ENCODE data around the gene SCLT1. TPM values are rescaled to one million over a fixed set of nuclear protein-coding genes. Genes with fewer than 3 reads are reported as not detected.

The SCLT1 gene
- total RNA-seq, 1 experiment from 2014 or later: 13.3 TPM

DNA sequence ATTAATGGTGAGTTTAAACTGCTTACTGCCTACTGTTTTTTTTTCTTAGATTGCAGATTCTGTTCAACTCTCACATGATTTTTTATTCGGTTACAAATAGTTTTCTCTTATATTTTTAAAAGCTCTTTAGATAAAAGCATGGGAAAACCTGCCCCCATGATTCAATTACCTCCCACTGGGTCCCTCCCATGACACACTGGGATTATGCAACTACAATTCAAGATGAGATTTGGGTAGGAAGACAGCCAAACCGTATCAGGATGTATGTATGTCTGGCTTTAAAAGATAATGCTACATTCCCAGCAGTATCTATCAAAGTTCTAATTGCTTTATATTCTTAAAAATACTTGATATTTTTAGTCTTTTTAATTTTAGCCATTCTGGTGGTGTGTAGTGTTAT lies 152.4 kb downstream of the SCLT1 start:
- Histone ChIP-seq H3K4me2 (ENCODE audit: low read length) (no peak overlapping the region), H3K9me3 (ENCODE audit: control insufficient read depth in 1 of 2, insufficient read depth in 1 of 2, low read depth in 1 of 2, low read length in 2 of 2) (no peaks in the 10 kb centered on the region; a peak in 1 of 4 replicates), H3K27ac (ENCODE audit: low read depth, low read length) (no peak overlapping the region), H3K4me3 (replicated peaks in 1 of 2; ENCODE audit: low read depth in 1 of 2, low read length in 2 of 2) (no peak overlapping the region), H3K36me3 (ENCODE audit: control insufficient read depth in 1 of 2, insufficient read depth in 2 of 2, low read length in 2 of 2) (peaks cover 0 to 4% of the 10 kb centered on the region in 2 experiments; a peak in 2 of 4 replicates), H3K9ac (ENCODE audit: low read length) (no peak overlapping the region), H3K4me1 (ENCODE audit: control insufficient read depth in 1 of 2, insufficient read depth in 2 of 2, low read length in 2 of 2) (no peaks in the 10 kb centered on the region), H2AFZ (ENCODE audit: low read depth, low read length, poor library complexity, severe bottlenecking) (no peak overlapping the region), H3K27me3 (ENCODE audit: insufficient read depth, low read length) (no peaks in the 10 kb centered on the region), H3K79me2 (ENCODE audit: insufficient read depth, low read length) (no peaks in the 10 kb centered on the region), H4K20me1 (ENCODE audit: insufficient read depth) (no peaks in the 10 kb centered on the region), H3K9me2 (ENCODE audit: insufficient read depth) (no peaks in the 10 kb centered on the region)
- ChIA-PET POLR2A (no interaction called here), CTCF (no interaction called here), RAD21 (ENCODE audit: low non-redundant PET in 1 of 2, low total read pairs in 2 of 2, uncharacterized antibody in 2 of 2, unreplicated experiment in 2 of 2) (no interaction called here)
- intact Hi-C loops (cut with micrococcal nuclease): no loop called here
- TF ChIP-seq EGR1 (IDR thresholded peaks at IDR 0.05; ENCODE audit: low read depth) (no peak), SRF (IDR thresholded peaks at IDR 0.05; ENCODE audit: low read depth) (no peak), FOSL1 (IDR thresholded peaks at IDR 0.05; ENCODE audit: low read depth) (no peak), EZH2 (IDR thresholded peaks at IDR 0.05) (no peak), YY1 (IDR thresholded peaks at IDR 0.05; ENCODE audit: extremely low read depth, insufficient replicate concordance, low read depth, low read length) (no peak), POLR2A (IDR thresholded peaks at IDR 0.05; ENCODE audit: borderline replicate concordance, extremely low read depth, insufficient read depth, insufficient read length) (no peak), POLR2AphosphoS5 (IDR thresholded peaks at IDR 0.05; ENCODE audit: low read depth, low read length) (no peak)
- TF ChIP-seq, protein P1, sequence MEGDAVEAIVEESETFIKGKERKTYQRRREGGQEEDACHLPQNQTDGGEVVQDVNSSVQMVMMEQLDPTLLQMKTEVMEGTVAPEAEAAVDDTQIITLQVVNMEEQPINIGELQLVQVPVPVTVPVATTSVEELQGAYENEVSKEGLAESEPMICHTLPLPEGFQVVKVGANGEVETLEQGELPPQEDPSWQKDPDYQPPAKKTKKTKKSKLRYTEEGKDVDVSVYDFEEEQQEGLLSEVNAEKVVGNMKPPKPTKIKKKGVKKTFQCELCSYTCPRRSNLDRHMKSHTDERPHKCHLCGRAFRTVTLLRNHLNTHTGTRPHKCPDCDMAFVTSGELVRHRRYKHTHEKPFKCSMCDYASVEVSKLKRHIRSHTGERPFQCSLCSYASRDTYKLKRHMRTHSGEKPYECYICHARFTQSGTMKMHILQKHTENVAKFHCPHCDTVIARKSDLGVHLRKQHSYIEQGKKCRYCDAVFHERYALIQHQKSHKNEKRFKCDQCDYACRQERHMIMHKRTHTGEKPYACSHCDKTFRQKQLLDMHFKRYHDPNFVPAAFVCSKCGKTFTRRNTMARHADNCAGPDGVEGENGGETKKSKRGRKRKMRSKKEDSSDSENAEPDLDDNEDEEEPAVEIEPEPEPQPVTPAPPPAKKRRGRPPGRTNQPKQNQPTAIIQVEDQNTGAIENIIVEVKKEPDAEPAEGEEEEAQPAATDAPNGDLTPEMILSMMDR (IDR thresholded peaks at IDR 0.05 in 2 of 3, conservative IDR thresholded peaks at IDR 0.05 in 1 of 3; ENCODE audit: borderline replicate concordance in 1 of 3, insufficient read depth in 1 of 3, low read depth in 2 of 3, low read length in 2 of 3): no peak
- TF ChIP-seq, protein P2, sequence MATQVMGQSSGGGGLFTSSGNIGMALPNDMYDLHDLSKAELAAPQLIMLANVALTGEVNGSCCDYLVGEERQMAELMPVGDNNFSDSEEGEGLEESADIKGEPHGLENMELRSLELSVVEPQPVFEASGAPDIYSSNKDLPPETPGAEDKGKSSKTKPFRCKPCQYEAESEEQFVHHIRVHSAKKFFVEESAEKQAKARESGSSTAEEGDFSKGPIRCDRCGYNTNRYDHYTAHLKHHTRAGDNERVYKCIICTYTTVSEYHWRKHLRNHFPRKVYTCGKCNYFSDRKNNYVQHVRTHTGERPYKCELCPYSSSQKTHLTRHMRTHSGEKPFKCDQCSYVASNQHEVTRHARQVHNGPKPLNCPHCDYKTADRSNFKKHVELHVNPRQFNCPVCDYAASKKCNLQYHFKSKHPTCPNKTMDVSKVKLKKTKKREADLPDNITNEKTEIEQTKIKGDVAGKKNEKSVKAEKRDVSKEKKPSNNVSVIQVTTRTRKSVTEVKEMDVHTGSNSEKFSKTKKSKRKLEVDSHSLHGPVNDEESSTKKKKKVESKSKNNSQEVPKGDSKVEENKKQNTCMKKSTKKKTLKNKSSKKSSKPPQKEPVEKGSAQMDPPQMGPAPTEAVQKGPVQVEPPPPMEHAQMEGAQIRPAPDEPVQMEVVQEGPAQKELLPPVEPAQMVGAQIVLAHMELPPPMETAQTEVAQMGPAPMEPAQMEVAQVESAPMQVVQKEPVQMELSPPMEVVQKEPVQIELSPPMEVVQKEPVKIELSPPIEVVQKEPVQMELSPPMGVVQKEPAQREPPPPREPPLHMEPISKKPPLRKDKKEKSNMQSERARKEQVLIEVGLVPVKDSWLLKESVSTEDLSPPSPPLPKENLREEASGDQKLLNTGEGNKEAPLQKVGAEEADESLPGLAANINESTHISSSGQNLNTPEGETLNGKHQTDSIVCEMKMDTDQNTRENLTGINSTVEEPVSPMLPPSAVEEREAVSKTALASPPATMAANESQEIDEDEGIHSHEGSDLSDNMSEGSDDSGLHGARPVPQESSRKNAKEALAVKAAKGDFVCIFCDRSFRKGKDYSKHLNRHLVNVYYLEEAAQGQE (IDR thresholded peaks at IDR 0.05; ENCODE audit: low read depth): no peak
- no TSS peak for BruUV-seq (replicated peaks)
- ATAC-seq (no peak), DNase-seq (ENCODE audit: low read depth, low spot score) (no peak)

Measured in HCT116 (cell line).